Parathyroid adenoma (tissue), 2 donors: ENCODE data around the gene PLCG1.

Source experiments
- H2AFZ ChIP-seq: fragments of 300-600 bp; sonication (generic); one replicate; pipeline ENCODE4 v1.7.0; 2017; ENCODE audit warnings: antibody characterized with exemption, mild to moderate bottlenecking
- H3K27ac ChIP-seq: fragments of 300-600 bp; sonication (generic); one replicate; pipeline ENCODE4 v1.7.0; 2017
- H3K27me3 ChIP-seq: fragments of 300-600 bp; sonication (generic); one replicate; pipeline ENCODE4 v1.7.0; 2017; ENCODE audit warnings: low read length; ENCODE audit not compliant: control insufficient read depth, insufficient read depth
- H3K36me3 ChIP-seq: fragments of 300-600 bp; sonication (generic); one replicate; pipeline ENCODE4 v1.7.0; 2017; ENCODE audit warnings: low read length; ENCODE audit not compliant: control insufficient read depth, insufficient read depth
- H3K4me1 ChIP-seq: fragments of 300-600 bp; sonication (generic); one replicate; pipeline ENCODE4 v1.7.0; 2017; ENCODE audit warnings: control low read depth
- H3K4me2 ChIP-seq: fragments of 300-600 bp; sonication (generic); one replicate; pipeline ENCODE4 v1.7.0; 2017; ENCODE audit warnings: low read length
- H3K4me3 ChIP-seq: fragments of 300-600 bp; sonication (generic); one replicate; pipeline ENCODE4 v1.7.0; 2017; ENCODE audit warnings: low read depth, low read length
- H3K79me2 ChIP-seq: fragments of 300-600 bp; sonication (generic); one replicate; pipeline ENCODE4 v1.7.0; 2017; ENCODE audit warnings: control low read depth
- H3K9ac ChIP-seq: fragments of 300-600 bp; sonication (generic); one replicate; pipeline ENCODE4 v1.7.0; 2017; ENCODE audit warnings: mild to moderate bottlenecking
- H3K9me3 ChIP-seq: fragments of 300-600 bp; sonication (generic); one replicate; pipeline ENCODE4 v1.7.0; 2017; ENCODE audit warnings: low read length; ENCODE audit not compliant: control insufficient read depth
- TF ChIP-seq, protein P1 (sequence below): fragments of 300-600 bp; sonication (generic); IDR thresholded peaks from one replicate; pipeline ENCODE4 v1.7.0; 2017; ENCODE audit warnings: antibody characterized with exemption, mild to moderate bottlenecking
- donor health status: primary hyperparathyroidism.

Gene PLCG1

DNA sequence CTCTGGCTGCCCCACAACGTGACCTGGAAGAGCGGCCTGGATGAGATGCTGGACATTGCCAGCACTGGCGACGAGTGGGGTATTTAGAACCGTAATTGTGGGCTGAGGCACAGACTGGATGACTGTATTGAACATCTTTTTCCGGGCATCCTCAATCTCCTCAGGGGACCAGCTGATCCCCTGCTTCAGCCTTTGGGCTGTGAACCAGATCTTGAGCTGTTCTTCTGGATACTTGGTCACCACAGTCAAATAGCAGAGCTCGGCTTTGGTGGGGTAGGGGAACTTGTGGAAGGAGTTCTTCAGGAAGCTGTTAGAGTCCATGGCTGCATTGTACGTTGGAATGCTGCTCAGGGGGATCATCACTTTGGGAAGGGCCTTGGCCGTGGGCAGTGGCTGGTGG is 66.3 kb downstream of the PLCG1 start:
- H3K27me3 ChIP-seq: no peaks in the 10 kb centered on the region
- peaks cover 12% of the 10 kb centered on the region for H3K79me2 ChIP-seq
- no peaks in the 10 kb centered on the region for H3K9me3 ChIP-seq
- H3K4me1 ChIP-seq: no peaks in the 10 kb centered on the region
- no peaks in the 10 kb centered on the region for H3K36me3 ChIP-seq
- no peak overlapping the region for H2AFZ ChIP-seq
- TF ChIP-seq, protein P1, sequence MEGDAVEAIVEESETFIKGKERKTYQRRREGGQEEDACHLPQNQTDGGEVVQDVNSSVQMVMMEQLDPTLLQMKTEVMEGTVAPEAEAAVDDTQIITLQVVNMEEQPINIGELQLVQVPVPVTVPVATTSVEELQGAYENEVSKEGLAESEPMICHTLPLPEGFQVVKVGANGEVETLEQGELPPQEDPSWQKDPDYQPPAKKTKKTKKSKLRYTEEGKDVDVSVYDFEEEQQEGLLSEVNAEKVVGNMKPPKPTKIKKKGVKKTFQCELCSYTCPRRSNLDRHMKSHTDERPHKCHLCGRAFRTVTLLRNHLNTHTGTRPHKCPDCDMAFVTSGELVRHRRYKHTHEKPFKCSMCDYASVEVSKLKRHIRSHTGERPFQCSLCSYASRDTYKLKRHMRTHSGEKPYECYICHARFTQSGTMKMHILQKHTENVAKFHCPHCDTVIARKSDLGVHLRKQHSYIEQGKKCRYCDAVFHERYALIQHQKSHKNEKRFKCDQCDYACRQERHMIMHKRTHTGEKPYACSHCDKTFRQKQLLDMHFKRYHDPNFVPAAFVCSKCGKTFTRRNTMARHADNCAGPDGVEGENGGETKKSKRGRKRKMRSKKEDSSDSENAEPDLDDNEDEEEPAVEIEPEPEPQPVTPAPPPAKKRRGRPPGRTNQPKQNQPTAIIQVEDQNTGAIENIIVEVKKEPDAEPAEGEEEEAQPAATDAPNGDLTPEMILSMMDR: no peak
- H3K4me2 ChIP-seq: no peak overlapping the region
- no peak overlapping the region for H3K9ac ChIP-seq
- no peak overlapping the region for H3K27ac ChIP-seq
- H3K4me3 ChIP-seq: no peak overlapping the region

DNA sequence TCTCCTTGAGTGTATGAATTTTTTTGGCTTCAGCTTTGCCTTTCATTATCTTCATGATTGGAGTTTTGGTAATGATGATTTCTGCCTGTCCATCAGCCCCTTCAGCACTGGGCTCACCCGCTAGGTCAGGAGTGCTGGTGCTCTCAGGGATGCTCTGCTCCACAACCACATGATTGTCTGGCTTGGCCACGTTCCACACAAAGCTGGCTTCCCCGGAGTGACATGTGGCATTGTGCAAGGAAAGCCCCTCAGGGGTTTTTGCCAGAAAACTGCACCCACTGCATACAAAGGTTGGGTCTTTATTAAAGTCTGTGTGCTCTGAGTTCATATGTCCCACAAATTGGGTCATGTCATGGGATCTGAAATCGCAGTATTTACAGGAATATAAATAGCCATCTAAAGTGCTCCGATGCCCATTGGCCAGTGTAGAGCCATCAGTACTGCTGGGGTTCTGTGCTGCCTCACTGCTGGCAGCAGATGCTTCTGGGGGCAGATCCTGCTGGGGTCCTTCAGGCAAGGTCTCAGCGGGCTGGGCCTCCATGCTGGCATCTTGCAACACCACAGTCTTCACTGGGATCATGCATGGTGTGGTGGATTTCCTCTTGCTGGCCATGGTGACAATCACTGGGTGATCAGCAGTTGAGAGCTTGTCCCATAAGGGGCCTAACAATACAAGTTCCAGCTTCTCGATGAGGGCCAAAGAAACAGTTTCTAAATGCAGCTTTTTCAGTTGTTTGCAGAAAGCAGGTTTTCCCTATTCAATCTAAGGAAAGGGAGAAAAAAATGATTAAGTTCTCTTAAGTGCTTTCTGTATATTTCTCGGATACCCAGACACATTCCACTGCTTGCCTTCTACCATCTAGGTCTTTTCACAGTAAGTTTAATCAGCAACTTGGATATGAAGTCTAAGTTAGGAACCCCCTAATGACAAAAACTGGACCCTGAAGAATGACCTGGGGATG is 67.2 kb downstream of the PLCG1 start:
- Histone ChIP-seq H3K27ac (no peak overlapping the region), H3K79me2 (peaks cover 12% of the 10 kb centered on the region), H3K27me3 (no peaks in the 10 kb centered on the region), H3K4me3 (no peak overlapping the region), H3K36me3 (no peaks in the 10 kb centered on the region), H3K9me3 (no peaks in the 10 kb centered on the region), H3K4me1 (no peaks in the 10 kb centered on the region), H2AFZ (no peak overlapping the region), H3K4me2 (no peak overlapping the region), H3K9ac (no peak overlapping the region)
- TF ChIP-seq, protein P1: no peak

DNA sequence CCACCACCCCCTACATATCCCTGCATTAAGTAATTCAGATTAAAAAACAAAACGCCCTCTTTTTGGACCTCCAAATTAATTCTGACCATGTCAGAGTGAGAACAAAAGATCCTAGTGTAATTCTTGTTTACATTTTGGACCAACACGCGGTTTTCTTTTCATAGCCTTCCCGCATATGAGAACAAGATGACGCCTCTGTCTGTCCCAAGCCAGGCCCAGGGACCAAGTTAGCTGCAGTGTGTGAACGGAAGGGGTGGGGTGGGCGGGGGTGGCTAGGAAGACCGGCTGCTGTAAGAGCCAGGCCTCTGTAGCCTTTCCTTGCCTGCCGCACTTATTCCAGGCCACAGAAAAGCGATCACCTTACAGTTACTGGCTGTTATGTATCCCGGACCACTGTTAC is 68.0 kb downstream of the PLCG1 start:
- Histone ChIP-seq H3K4me2 (no peak overlapping the region), H3K9ac (no peak overlapping the region), H3K79me2 (peaks cover 12% of the 10 kb centered on the region), H3K27ac (no peak overlapping the region), H3K4me3 (no peak overlapping the region), H3K4me1 (no peaks in the 10 kb centered on the region), H3K27me3 (no peaks in the 10 kb centered on the region), H2AFZ (no peak overlapping the region), H3K36me3 (no peaks in the 10 kb centered on the region), H3K9me3 (no peaks in the 10 kb centered on the region)
- TF ChIP-seq, protein P1: no peak

DNA sequence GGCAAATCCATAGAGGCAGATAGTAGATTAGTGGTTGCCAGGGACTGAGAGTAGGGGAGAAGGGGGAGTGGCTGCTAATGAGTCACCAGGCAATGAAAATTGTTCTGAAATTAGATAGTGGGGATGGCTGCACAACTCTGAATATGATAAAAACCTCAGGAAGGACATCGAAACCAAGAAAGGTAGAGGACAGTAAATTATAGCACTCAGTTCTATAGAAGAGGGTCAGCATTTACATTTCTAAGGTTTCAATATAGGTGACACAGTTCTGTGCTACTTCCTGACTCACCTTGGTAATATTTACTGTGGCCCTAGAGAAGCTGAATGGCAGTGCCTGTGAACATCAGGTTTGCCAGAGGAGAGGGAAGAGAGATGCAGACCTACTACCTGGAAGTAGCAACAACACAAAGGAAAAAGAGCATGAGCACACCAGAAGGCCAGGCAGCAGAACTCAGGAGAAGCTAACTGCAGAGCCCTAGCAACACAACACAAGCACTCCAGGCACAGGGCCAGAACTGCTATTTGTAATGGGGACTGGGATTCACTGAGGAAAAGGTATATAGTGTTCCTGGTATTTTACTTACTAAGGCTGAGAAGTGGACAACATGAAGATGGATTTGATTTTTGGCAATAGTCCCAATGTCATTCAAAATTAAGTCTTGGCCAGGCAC is 75.9 kb downstream of the PLCG1 start:
- Histone ChIP-seq H3K4me3 (no peak overlapping the region), H3K9ac (no peak overlapping the region), H2AFZ (no peak overlapping the region), H3K36me3 (no peaks in the 10 kb centered on the region), H3K27ac (no peak overlapping the region), H3K27me3 (no peaks in the 10 kb centered on the region), H3K4me1 (peaks cover 7% of the 10 kb centered on the region), H3K79me2 (peaks cover 5% of the 10 kb centered on the region), H3K4me2 (no peak overlapping the region), H3K9me3 (no peaks in the 10 kb centered on the region)
- TF ChIP-seq, protein P1: no peak
